DOHH2 (cell line): Measurements from ENCODE around the gene WRAP53.

Source experiments
- CTCF ChIP-seq: fragments of 200-600 bp; sonication (generic); IDR thresholded peaks from one replicate; pipeline ENCODE4 v1.5.1; 2014; ENCODE audit warnings: antibody characterized with exemption, mild to moderate bottlenecking, low read depth, low read length; ENCODE audit not compliant: poor library complexity, severe bottlenecking
- EZH2phosphoT487 ChIP-seq: fragments of 200-600 bp; sonication (generic); IDR thresholded peaks from 2 replicates; pipeline ENCODE4 v1.6.1; 2017; ENCODE audit warnings: borderline replicate concordance, mild to moderate bottlenecking, antibody characterized with exemption, low read length, moderate library complexity, mixed read lengths

- TF ChIP-seq CTCF (no peak), EZH2phosphoT487 (no peak)
Observed at GRCh38 chr17:7712111-7712771, 24.0 kb downstream of the WRAP53 start.
